HEK293T (cell line): Measurements from ENCODE around the gene FRMD4B.

Experiments used
- CTCF ChIA-PET: fragments of 350-600 bp; formaldehyde crosslinking; extraction: SDS; loops from one replicate; lab custom pipeline; 2021; ENCODE audit warnings: antibody characterized with exemption, inconsistent platforms; lab: Yijun Ruan, JAX
- POLR2A ChIA-PET: fragments of 350-600 bp; formaldehyde crosslinking; extraction: SDS; loops from one replicate; lab custom pipeline; 2020; ENCODE audit warnings: antibody characterized with exemption, inconsistent platforms; lab: Yijun Ruan, JAX
- DNase-seq: peaks from one replicate; pipeline ENCODE4 v3.0.0; 2012; ENCODE audit warnings: mixed read lengths; ENCODE audit errors: extremely low spot score
- ARNT ChIP-seq: fragments of 450-650 bp; IDR thresholded peaks from 2 replicates; pipeline ENCODE4 v1.6.1; 2017; ENCODE audit warnings: mild to moderate bottlenecking
- BHLHE40 ChIP-seq: fragments of 450-650 bp; IDR thresholded peaks from 2 replicates; pipeline ENCODE4 v1.6.1; 2016; ENCODE audit warnings: mild to moderate bottlenecking, moderate library complexity, borderline replicate concordance
- CTBP1 ChIP-seq: fragments of 450-650 bp; IDR thresholded peaks from 2 replicates; pipeline ENCODE4 v1.6.1; 2016; ENCODE audit warnings: borderline replicate concordance
- ELF4 ChIP-seq: fragments of 450-650 bp; IDR thresholded peaks from 2 replicates; pipeline ENCODE4 v1.6.1; 2017; ENCODE audit warnings: antibody characterized with exemption
- FOXA1 ChIP-seq: fragments of 450-650 bp; IDR thresholded peaks from 2 replicates; pipeline ENCODE4 v1.6.1; 2016; ENCODE audit warnings: mild to moderate bottlenecking
- FOXK2 ChIP-seq: fragments of 450-650 bp; IDR thresholded peaks from 2 replicates; pipeline ENCODE4 v1.6.1; 2016; ENCODE audit warnings: mild to moderate bottlenecking
- FOXM1 ChIP-seq: fragments of 450-650 bp; IDR thresholded peaks from 2 replicates; pipeline ENCODE4 v1.6.1; 2017; ENCODE audit warnings: mild to moderate bottlenecking, borderline replicate concordance
- HDGF ChIP-seq: fragments of 450-650 bp; IDR thresholded peaks from 2 replicates; pipeline ENCODE4 v1.6.1; 2017; ENCODE audit warnings: antibody characterized with exemption, borderline replicate concordance
- L3MBTL2 ChIP-seq: fragments of 450-650 bp; conservative IDR thresholded peaks from 2 replicates; pipeline ENCODE4 v1.6.1; 2016; ENCODE audit warnings: mild to moderate bottlenecking
- LEF1 ChIP-seq: fragments of 450-650 bp; IDR thresholded peaks from 2 replicates; pipeline ENCODE4 v1.6.1; 2017; ENCODE audit warnings: mild to moderate bottlenecking, borderline replicate concordance
- NFRKB ChIP-seq: fragments of 450-650 bp; IDR thresholded peaks from 2 replicates; pipeline ENCODE4 v1.6.1; 2016; ENCODE audit warnings: mild to moderate bottlenecking, moderate library complexity
- SP1 ChIP-seq: fragments of 450-650 bp; IDR thresholded peaks from 2 replicates; pipeline ENCODE4 v1.6.1; 2017
- SUZ12 ChIP-seq: fragments of 450-650 bp; IDR thresholded peaks from 2 replicates; pipeline ENCODE4 v1.6.1; 2016; ENCODE audit warnings: mild to moderate bottlenecking
- TARDBP ChIP-seq: fragments of 450-650 bp; IDR thresholded peaks from 2 replicates; pipeline ENCODE4 v1.6.1; 2016
- ZNF384 ChIP-seq: fragments of 450-650 bp; IDR thresholded peaks from 2 replicates; pipeline ENCODE4 v1.6.1; 2016
- TF ChIP-seq, protein P1 (sequence below): fragments of 450-650 bp; IDR thresholded peaks from 2 replicates; pipeline ENCODE4 v1.6.1; 2016

Gene FRMD4B

DNA sequence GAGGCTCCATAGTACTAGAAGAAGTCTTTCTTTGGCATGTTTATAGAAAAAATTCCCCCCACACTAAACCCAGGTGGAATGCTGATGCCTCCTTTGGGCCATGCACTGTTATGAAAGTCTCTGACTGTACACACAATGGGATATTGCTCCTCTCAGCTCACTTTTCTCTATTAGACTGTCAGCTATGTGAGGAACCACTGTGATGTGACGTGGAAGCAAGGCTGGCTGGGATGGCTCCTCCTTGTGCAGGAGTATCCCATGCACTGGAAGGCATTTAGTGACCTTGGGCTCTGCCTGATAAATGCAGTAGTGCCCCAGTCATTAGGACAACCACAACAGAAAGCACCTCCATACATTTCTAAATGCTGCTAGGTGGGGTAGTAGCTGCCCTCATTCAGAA lies 5.7 kb upstream of the FRMD4B start:
- POLR2A ChIA-PET = no interaction called here

GRCh38 chr3:69390771-69391170 lies 4.9 kb upstream of the FRMD4B start:
- CTCF ChIA-PET = no interaction called here
- POLR2A ChIA-PET = no interaction called here
- no peak for TF ChIP-seq BHLHE40
- no peak for TF ChIP-seq NFRKB
- TF ChIP-seq ZNF384 = no peak
- no peak for TF ChIP-seq CTBP1
- no peak for TF ChIP-seq SUZ12
- TF ChIP-seq SP1 = no peak
- no peak for TF ChIP-seq L3MBTL2
- DNase-seq = no peak

More for the DNA sequence above, 5.7 kb upstream of the FRMD4B start:
- TF ChIP-seq FOXK2 = no peak
- CTCF ChIA-PET = no interaction called here
- DNase-seq = no peak

GRCh38 chr3:69389520-69390248 lies 3.8 kb upstream of the FRMD4B start:
- TF ChIP-seq LEF1 (no peak), ARNT (no peak), FOXM1 (no peak), TARDBP (no peak), FOXA1 (no peak), L3MBTL2 (no peak), HDGF (no peak), CTBP1 (no peak), NFRKB (no peak), ELF4 (no peak), ZNF384 (no peak), SP1 (no peak), FOXK2 (no peak), BHLHE40 (no peak), SUZ12 (no peak)
- TF ChIP-seq, protein P1, sequence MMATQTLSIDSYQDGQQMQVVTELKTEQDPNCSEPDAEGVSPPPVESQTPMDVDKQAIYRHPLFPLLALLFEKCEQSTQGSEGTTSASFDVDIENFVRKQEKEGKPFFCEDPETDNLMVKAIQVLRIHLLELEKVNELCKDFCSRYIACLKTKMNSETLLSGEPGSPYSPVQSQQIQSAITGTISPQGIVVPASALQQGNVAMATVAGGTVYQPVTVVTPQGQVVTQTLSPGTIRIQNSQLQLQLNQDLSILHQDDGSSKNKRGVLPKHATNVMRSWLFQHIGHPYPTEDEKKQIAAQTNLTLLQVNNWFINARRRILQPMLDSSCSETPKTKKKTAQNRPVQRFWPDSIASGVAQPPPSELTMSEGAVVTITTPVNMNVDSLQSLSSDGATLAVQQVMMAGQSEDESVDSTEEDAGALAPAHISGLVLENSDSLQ = no peak
- ChIA-PET POLR2A (no interaction called here), CTCF (no interaction called here)
- no peak for DNase-seq

DNA sequence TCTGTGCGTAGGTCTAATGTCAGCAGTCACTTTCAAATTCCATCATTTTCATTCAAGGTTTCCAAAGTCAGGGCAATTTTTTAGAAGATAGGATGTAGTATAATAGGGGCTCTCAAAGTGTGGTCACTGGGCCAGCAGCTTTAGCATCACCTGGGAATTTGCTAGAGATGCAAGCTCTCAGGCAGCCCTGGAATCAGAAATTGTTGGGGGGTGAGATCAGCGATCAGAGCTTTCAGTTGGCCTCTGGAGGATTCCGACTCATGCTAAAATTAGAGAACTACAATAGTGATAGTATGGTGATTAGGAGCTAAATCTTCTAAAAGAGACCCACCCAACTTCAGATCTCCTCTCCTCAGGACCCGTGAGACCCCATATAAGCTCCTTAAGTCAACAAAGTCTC lies 2.4 kb upstream of the FRMD4B start:
- DNase-seq = no peak
- ChIA-PET POLR2A (no interaction called here), CTCF (interaction anchor here (1.1 to 1.2 kb wide), 2 partner anchors 22 to 78 kb away, joined by 3 read pairs; no protein-coding TSS in a partner anchor)

DNA sequence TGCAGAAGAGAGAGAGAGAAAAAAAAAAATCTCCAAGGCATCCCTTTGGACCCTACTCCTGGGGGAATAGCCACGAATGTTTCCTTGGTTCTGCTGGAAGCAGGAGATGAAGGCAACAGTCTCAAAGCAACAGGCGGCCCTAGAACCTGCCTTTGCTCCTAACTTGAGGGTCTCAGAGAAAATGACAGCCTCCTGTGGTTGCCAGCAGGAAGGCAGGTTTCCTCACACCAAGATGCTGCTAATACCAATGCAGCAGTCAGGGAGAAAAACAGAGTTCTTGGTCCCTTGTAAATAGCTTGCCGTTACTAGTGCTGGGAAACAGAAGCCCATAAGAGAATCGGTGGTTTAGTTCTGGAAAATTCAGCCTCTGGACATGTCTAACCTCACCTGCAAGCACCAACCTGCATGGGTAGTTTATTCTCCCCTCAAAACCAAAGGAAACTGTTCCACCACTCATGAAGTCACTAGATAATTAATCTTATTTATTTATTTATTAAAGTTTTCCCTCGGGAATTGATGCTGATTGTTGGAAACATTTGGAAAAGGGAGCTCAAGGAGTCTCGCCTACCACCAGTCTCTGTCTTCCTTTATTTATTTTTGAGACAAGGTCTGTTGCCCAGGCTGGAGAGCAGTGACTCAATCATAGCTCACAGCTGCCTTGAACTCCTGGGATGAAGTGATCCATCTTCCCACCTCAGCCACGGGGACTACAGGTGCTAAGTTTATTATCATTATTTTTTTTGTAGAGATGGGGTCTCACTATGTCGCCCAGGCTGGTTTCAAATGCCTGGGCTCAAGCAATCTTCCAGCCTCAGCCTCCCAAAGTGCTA lies 883 bp upstream of the FRMD4B start:
- CTCF ChIA-PET = interaction anchor here (0.5 to 1.3 kb wide), 3 partner anchors 10 to 223 kb away, joined by 3 read pairs; no protein-coding TSS in a partner anchor
- TF ChIP-seq FOXM1 = no peak
- no peak for TF ChIP-seq CTBP1
- no peak for TF ChIP-seq L3MBTL2
- TF ChIP-seq LEF1 = no peak
- no peak for TF ChIP-seq ELF4
- no peak for TF ChIP-seq BHLHE40
- no peak for TF ChIP-seq NFRKB
- no peak for TF ChIP-seq FOXA1
- no peak for TF ChIP-seq SUZ12
- no peak for TF ChIP-seq HDGF
- peak; percentile 42 for DNase-seq
- POLR2A ChIA-PET = no interaction called here

More for the DNA sequence above, 2.4 kb upstream of the FRMD4B start:
- TF ChIP-seq NFRKB (no peak), ARNT (no peak), FOXK2 (no peak), L3MBTL2 (no peak), ZNF384 (no peak), BHLHE40 (no peak), TARDBP (no peak), ELF4 (no peak), FOXA1 (no peak), HDGF (no peak), FOXM1 (no peak), SUZ12 (no peak), SP1 (no peak), CTBP1 (no peak), LEF1 (no peak)
- TF ChIP-seq, protein P1 = no peak

DNA sequence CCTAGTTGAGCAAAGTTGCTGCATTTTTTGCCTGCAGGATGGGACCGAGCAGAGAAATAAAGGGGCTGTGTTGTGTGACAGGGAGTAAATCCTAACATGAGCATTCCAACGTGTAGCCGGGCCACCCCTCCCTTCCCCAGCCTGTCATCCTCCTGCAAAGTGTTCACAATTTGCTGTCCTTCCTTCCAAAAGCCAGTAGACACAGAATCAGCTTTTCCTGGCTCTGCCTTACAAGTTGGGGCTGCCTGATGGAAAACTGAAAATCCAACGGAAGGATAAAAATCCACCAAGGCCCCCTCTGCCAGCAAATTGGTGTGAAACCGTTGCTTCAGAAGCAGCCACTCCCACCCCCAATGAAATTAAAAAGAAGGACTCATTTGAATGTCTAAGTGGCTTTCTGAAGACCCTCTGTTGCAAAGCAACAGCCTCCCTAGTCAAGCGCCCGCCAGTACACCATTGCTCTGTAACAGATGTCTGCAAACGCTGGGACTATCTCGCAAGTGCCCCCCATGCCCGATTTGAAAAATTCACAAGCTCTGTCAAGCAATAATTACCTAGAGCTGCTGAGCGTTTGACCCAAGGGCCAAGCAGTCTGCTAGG lies 665 bp downstream of the FRMD4B start:
- TF ChIP-seq ZNF384 = no peak
- no peak for TF ChIP-seq TARDBP
- TF ChIP-seq HDGF = no peak
- no peak for TF ChIP-seq ELF4
- no peak for TF ChIP-seq NFRKB
- no peak for TF ChIP-seq L3MBTL2
- no peak for TF ChIP-seq SP1
- no peak for TF ChIP-seq ARNT
- TF ChIP-seq FOXK2 = no peak
- TF ChIP-seq, protein P1 = no peak
- TF ChIP-seq FOXM1 = no peak
- CTCF ChIA-PET = interaction anchor here (1.3 kb wide), 1 partner anchor 9 kb away, joined by 3 read pairs; no protein-coding TSS in a partner anchor
- POLR2A ChIA-PET = no interaction called here
- no peak for DNase-seq
